Measurements from ENCODE around the gene ETS1.

The ETS1 gene

DNA sequence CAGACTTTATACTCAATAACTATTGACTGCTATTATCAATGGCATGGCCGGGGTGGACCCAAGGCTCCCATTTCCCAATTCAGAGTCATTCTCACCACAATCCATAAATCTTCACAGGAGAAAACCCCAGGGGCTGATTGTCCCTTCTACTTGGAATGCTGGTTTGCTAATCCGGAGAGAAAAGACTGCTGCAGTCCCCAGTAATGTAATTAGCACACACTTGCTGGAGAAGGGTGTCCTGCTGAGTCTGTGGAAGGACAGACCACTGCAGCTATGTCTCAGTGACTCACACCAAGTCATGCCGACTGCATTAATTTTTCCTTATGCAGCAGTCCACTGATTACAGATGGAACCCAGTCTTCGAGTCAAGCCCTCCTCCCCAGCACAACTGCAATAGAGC is 5.9 kb upstream of the ETS1 start:
- DNase-seq: peak; percentile 88

DNA sequence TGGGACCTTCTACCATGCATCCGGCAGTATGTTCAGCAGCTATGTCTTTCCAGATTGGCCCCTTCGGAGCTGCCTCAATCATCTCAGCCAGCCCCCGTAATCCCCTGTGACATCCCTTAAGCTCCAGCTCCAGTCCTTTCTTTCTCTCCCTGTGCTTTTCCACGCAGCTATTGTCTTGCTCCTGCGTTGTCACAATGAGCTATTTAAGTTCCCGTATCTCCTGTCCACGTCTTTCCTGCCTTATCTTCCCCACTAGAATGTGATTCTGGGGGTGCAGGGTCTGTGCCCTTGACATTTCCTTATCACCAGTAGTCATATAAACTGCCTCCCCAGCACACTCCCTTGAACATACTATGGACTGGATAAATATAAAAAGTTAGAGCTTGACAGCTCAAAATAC is 5.1 kb upstream of the ETS1 start:
- DNase-seq: no peak

DNA sequence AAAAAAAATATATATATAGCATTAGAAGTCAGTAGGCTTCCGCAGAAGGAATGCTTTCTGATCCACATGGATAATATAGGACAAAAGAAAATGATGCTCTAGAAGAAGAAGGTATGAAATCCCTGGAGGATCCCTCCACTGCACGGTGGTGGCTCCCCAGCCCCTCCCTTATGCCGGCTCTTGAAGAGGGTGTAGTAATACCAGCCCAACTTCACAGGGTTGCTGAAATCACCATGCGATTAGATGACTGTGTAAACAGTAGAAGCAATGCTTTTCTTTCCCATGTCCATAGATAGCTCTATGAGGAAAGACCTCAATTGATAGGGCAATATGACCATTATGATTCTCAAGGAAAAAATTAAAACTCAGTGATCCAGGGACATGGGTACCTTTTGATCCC is 3.2 kb upstream of the ETS1 start:
- no peak for DNase-seq

DNA sequence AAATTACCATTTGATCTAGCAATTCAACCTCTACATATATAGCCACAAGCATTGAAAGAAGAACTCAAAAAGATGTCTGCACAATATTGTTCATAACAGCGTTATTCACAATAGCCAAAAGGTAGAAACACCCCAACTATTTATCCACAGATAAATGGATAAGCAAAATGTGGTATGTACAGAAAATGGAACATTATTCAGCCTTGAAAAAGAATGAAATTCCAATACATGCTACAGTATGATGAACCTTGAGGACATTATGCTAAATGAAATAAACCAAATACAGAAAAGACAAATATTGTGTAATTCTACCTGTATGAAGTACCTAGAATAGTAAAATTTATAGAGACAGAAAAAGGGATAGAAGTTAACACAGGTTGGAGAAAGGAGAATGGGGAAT is 2.6 kb upstream of the ETS1 start:
- no peak for DNase-seq

DNA sequence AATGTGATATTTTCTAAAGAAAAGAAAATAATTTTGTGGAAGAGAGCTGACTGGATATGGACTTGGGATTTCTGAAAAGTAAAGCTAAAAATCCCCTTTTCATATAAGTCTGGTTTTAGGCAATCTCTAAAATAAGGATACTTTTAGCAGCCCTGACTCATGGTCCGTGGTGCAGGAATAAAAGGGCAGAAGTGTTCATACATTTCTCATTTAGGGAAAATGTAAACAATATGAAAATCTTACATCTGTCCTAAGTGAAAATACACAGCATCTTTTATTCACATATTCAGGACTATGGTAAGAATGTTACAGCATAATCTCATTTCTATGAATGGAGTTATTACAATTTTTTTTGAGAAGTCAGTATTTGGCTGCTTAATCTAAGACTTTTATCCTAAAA is 735 bp upstream of the ETS1 start:
- no peak for DNase-seq

DNA sequence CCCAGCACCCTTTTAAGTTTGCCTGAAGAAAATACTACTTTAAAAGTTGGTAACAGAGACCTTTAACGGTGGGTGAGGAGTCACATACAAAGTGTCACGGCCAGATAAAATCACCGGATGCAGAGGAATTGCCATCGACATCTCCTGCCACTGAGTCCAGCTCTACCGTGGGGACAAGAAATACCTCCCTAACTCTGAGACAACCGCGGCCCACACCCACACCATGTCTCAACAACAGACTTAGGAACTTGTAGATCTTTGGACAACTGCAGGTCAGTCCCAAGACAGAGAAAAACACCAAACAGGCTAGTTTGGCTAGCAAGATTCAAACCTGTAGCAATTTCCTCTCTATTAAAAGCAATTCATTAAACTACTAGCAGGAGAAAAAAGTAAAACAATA is 669 bp downstream of the ETS1 start:
- no peak for DNase-seq

DNA sequence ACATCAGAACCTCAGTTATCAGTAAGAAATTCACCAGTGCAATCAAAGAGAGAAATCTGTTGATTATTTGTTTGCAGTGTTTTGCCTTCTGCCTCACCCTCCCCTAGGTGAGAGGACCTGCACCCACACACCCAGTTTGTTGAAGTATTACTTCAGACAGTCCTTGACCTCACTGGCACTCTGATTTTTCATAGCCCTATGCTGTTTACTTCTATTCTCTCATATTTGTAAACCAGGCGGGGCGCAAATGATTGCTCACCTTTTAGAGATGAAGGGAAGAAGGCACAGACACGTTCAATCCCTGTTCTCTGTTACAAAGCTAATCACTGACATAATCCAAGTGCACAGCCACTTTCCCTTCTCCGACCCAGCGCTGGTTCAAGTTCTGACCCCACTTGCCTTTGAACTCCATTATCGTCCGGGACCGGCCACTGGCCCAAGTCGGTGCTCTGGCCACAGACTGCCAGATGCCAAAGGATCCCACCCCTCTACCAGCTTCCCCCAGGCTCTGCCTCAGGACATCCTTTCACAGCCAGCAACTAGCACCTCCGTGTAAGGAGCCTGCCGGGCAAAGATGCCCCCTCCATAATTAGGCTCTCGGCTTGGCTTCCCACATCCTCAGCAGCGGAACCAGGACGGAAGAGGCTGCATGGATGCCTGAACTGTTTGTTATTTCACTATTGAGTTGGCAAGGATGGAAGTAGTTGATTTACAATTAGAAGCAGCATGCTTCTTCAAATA is 1.7 kb downstream of the ETS1 start:
- DNase-seq: no peak

DNA sequence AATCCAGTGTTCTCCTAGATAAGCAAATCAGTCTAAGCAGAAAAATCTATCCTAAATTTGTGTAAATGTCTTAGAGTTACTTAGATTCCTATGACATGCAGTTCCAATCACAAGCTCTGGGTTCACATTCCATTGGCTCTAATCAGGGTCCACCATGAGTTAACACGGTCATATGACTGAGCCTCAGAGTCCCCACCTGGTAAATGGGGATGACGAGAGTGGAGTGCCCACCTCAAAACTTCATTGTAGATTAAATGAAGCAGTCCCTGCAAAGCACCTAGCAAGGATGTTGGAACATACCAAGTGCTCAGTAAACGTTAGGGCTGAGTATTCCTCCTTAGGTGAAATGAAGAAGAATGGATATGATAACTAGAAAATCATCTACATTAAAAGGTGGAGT is 3.1 kb downstream of the ETS1 start:
- no peak for DNase-seq

DNA sequence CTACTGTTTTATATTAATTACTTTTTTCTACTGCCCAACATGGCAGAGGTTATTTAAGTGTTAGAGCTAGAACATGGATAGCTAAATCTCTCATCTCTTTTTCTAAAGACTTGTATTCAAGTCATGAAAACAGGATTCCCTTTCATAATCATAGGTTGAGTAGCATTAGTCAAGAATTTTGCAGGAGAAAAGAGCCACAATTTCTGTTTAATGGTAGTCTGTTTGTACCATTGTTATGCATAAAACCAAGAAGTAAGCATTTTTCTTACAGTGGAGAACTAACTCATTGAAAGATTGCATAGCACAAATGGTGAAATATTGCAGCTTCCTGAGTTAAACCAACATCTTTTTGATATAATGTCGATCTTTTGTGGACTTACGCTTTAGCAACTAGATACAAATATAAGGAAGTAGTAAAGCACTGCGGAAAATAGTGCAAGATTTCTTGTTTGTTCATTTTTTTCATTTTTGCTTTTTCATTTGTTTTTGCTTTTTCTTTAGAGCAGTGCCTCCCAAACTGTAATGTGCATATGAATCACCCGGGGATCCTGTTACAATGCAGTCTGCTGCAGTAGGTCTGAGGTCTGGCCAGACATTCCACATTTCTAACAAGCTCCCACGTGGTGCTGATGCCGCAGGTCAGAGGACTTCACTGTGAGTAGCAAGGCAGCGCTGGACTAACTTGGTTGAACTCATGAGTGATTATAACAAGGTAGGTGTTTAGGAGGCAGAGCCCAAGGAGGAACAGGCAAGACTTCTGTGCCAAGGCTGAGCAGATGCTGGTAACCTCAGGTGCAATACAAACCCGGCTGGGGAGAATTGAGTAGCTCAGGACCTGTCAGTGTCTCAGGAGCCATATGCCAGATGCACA is 4.6 kb downstream of the ETS1 start:
- peak; percentile 94 for DNase-seq

DNA sequence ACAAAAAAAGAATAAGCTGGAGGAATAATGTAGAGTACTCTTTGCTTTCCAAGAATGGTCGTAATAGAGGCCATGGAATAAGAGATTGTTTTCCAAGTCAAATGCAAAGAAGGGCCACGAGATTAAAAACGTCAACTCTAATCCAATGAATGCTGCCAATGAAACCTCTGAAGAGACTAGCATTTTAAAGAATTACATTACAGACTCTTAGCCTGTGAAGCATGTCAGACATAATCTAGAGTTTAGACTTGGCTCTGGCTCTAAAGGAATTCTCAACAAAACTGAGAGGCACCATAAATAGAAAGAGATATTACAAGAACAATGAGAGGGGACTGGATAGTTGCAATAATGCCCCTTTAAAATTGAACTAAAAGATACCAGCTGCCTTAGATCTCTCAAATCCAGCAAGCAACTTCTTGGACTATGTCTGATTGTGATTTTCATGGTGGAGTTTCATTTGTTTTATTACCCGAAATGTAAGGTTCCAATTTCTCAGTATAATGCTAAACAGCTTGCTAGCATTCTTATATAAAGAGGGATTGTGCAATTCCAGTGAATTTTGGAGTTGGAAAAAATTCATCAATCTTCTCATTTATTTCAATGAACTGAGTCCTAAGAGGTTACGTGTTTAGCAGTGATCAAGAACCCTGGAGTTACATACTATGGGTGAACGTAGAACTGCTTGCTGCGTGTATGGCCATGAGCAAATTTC is 5.6 kb downstream of the ETS1 start:
- no peak for DNase-seq

DNA sequence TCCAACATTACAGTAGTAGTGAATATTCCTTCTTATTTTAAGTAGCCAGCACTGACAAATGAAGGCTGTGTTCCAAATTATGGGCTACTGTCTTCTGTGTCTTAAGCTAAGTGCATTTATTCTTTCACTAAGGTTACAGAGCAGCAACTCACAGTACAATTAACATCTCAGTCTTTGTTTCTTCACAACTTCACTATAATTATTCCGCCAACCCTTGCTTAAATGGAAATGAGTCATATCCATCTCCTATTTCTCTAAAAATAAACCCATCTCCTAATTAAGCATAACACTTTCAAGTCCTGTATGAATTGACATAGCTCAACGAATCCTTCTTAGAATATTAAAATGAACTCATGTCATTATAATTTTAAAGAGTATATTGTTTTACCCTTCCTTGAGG is 6.7 kb downstream of the ETS1 start:
- DNase-seq: no peak

DNA sequence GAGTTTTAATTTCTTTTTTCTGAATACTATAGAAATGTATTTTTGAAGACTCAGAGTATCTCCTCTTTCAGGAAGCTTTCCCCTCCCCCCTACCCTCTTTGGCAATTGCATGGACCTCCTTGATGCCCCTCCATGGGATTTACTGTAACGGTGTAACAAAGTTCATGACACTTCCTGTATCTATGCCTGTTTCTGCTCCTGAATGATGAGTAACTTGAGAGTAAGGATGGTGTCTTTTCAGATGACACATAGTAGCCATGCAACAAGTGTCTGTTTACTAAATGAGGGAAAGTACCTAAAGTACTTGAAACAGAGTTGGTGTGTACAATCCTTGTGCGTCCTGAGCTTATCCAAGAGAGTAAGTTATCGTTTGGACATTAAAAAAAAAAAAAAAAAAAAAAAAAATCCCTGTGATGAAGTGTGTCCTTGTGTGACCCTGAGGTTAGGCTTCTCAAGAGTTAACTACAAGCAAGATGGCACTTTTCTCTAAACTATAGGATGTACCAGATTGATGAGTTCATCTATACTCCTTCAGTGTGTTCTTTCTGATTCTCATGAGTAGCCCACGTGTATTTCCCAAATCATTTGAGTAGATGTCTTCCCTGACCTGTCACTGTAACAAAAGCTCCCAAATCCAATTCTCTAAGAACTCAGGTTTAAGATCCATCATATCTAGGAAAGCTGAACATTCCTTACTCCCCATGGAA is 7.4 kb downstream of the ETS1 start:
- peak; percentile 28 for DNase-seq

DNA sequence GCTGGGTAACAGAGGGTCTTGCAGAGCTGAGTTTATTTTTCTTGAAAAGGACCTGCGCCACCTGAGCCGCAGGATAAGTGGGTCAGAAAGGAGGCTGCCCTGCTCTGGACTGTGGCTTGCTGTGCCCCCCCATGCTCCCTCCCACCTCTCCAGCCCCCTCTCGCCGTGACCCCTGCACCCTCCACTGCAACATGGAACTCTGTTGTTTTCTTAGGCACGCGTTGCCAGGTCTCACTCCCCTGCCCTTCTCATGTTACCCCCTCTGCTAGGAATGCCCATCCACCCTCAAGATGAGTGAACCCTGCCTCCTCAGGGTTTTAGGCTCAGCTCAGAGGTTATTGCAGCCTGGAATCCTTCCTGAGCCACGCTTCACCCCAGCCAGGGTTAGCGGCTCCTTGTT is 10.8 kb downstream of the ETS1 start:
- no peak for DNase-seq

DNA sequence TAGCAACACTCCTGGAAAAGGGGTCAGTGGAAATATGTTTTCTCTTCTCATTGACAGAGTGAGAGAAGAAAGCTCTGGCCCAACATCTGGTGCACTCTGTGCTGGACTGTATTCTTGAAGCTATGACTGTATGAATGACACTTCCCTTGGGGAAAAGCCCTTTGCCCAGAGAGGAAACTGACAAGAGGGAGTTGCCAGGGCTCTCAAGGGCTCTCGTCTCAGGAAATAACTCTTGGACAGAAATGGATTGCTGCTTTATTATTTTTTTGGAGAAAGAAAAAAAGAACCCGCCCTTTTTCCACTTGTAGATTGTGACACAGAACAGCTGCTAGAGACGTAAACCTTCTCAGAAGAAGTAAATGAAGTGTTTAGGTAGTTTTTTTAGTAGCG is 11.4 kb downstream of the ETS1 start:
- DNase-seq: peak; percentile 55

DNA sequence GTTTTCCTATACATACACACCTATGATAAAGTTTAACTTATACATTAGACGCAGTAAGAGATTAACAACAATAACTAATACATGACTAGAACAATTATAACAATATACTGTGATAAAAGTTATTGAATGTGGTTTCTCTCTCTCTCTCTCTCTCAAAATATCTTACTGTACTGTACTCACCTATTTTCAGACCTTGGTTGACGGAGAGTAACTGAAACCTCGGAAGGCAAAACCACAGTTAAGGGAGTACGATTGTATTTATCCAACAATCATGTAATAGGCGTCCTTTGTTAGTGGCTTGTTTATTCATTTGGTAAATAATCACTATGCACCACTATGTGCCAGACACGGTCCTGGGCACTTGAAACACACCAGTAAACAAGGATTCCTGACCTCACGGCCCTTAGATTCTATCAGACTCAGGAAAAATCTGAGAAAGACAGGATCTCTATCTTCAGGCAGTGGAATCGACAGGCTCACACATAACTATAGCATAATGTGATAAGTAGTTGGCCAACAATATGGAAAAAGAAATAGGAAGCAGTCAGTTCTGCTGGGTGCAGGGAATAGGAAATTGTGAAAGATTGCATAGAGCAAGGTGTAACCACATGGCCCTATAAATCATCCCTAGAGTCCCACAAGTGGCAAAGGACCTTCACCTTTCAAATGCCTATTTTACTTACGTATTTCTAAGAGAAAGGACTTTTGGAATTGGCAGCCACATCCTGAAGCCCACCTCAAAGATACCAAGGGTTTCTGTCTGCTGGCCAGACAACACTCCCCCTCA is 12.0 kb downstream of the ETS1 start:
- DNase-seq: no peak

DNA sequence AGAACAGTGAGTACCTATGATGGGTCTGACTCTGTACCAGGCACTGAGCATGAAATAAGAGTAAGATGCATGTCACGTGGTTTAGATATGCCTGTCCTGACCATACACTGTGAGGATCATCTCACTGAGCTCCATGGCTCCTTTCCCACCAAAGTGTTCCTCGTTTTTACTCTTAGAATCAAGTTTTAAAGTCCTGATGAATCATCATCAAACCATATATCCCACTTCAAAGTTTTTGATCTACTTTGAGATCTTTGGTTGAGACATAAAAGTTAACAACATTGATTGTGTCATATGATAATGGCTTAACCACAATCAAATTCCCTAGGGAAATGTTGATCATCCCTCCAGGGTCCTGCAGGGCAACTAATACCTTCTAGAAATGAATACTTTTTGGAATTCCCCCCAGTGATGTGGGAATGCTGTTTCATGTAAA is 12.8 kb downstream of the ETS1 start:
- no peak for DNase-seq

DNA sequence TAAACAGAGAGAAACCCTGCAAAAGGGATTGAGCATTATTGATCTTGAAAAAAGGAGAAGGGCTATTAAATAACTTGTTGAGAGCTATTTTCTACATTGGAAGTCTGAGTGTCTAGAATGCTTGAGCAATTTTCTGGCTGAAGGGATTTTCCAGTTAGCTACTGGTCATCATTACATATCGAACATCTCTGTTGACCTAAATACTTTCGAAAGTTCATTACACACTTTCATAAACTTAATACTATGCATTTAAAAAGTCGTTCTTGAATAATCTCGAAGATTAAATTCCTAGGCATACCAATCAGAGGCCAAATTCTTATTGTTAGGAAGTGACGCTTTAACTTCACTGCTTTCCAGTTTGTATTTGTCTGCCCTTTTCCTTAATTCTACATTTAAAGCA is 13.7 kb downstream of the ETS1 start:
- DNase-seq: no peak

DNA sequence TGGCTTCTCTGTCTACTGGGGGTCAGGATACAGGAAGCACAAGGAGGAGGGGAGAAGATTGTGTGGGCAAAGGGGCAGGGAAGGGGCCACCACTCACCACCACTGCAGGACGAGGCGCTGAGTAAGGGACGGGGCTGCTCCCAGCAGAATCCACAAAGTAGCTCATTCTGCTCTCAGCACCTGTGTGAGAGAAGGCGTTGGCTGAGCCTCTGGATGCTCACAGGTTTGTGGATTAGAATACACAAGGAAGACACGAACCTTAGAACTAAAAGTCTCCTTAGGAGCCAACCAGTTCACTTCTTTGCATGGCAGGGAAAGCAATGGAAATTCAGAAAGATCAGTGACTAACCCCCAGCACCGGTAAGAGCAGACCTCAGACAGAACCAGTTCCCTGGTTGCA is 14.4 kb downstream of the ETS1 start:
- no peak for DNase-seq

DNA sequence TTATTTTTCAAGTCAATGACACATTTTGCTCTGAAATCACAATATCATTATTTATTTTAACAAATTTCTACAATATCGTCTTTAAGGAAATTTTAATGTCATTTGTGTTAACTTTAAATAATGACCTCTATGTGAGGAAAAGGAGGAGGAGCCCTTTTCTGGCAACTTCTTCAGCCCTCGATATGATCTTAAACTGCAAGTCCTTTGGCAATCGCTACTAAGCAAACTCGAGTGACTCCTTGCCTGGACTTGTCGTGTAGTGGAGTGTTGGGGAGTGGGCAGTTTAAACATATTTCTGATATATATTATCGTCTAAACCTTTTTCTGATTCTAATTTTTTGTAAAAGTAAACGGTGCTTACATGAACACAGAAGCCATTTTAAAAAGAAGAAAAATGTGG is 16.7 kb downstream of the ETS1 start:
- DNase-seq: no peak

DNA sequence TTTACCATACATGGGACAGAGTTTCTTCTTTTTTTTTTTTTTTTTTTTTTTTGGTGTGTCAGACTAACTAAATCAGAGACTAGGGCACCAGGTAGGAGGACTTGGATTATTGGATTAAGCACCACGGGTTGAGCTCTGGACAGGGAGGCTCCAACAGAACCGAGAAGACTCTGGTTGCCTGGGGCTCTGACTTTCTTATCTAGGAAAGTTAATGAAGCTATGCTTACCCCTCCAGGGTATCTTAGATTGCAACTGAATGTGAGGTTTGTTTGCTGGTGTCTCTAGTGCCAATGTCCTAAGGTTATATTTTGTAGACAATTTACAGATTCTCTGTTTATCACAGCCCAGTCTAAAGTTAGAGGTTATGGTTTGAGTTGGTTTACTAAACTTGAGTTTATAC is 18.1 kb downstream of the ETS1 start:
- no peak for DNase-seq

DNA sequence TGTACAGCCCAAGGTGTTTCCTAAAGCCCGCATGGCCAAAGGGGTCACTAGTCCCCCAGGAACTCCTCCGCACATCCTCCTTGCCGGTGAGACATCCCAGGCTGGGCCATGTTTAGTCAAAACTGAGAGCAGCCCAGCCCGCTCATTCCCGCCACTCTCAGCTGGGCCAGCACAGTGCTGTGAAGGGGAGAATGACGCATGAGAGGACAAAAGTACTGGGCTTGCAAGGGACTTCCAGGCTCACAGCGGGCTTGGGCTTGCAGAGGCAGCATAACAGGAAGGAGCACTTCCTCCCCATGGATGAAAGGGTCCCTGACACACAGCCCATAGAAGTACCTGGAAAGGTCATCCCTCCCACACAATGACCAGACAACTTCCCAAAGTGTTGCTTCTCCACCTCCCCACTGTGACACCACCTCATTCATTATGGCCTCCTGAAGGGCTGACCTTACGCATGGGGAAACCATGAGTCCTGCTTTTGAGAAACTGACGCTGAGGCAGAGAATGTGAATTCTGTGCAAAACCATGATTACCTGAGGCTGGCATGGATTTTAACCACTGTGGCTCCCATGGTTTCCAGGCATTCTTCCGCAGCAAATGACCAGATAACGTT is 19.1 kb downstream of the ETS1 start:
- no peak for DNase-seq

DNA sequence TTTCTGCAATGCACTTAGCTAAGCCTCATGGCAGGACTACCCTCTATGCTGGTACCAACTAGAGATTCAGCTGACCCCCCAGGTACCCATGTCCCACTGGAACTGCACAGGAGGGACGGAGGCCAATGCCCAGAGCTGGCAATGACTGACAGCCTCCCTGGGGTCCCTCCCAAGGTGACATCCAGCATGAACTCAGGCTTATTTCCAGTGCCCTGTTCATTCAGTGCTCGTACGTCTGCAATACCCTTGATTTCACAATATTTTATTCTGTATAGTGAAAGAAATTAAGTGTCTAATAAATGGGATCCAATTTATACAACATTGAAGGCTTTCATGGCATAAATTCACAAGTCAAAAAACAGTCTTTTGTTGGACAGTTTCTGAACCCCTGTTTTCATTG is 20.2 kb downstream of the ETS1 start:
- DNase-seq: no peak
